ENCODE results near the gene CCDC167.
A peak's percentile ranks its signal among the peaks of the same experiment; 100 is the strongest.
"Not testable (repeated sequence)": the region's sequence is repeated elsewhere in the genome, so short reads cannot be mapped to it uniquely, and the experiment has no call there.

CCDC167 gene

DNA sequence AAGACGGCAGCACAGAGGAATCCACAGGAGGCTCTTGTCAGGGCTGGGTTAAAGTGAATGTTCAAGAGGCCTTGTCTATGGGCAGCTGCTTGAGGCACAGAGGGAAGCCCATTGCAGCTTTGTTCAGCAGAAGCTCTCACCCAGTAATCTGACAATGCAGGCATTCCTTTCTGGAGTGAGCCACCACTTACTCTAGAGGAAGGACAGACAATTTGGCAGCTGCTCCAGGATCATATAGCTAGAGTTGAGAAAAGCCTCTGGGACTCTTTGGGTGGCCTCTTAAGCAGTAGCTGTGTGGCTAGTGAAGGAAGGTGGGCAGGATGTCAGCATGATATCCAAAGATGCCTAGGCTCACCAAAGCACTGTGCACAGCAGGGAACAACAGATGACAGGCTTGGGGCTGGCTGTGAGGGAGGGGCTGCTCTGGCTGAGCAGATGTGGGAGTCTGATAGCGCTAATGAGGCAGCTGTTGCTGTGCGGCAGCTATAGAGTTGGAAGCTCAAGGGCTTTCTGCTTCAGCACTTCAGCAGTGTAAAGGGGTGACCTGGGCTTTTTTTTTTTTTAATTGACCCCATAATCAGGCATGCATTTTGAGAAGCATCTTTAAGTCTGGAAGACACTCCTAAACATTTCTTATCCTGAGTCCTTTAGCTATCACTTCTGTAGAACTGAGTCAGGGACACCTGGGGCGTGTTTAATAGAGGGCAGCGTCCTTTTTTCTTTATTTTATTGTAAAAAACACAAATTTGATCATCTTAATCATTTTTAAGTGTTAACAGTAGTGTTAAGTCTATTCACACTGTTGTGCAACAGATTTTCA is 39.5 kb downstream of the CCDC167 start:
- peak in 1 of 2 donors; percentile 17 for DNase-seq

DNA sequence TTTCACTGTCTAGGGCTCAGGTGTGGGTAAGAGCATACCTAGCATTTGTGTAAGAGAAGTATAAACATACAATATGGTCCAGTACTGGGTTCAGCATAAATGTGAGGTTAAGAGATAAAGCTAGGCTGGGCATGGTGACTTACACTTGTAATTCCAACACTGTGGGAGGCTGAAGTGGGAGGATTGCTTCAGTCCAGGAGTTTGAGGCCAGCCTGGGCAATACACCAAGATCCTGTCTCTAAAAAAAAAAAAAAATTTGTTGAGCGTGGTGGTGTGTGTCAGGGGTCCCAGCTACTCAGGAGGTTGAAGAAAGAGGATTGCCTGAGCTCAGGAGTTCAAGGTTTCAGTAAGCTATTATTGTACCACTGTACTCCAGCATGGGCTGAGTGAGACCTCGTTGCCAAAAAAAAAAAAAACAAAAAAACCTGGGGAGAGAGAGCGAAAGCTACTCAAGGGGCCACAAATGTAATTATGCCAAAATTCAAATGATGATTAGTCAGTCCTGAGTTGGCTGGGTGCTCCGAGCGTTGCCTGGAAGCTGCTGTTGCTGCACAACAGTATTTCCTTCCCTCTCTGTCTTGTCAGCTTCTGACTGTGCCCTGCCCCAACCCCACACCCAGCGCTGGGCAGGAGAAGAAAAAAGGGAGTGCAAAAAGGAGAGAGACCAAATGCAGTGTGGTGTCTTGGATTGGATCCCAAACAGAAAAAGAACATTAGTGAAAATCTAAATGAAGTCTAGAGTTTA is 42.7 kb downstream of the CCDC167 start:
- DNase-seq = peak in 1 of 2 donors; percentile 87

DNA sequence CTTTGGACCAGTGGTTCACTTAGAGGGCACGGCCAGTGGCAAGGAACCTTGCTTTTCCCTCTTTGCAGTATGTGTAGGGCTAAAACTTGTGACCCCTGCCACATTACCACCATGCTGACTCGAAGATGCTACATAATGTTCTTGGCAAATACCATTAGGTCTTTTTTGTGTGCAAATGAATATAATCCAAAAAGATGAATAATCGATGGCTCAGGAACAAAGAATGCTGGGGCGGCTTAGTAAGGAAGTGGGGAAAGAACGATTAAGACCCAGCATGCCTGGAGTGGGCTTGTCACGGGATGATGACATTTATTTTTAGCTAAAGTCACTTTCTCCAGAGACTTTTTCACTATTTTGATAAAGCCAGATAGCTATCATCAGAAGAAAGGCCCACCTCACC is 43.6 kb downstream of the CCDC167 start:
- DNase-seq = no peak

DNA sequence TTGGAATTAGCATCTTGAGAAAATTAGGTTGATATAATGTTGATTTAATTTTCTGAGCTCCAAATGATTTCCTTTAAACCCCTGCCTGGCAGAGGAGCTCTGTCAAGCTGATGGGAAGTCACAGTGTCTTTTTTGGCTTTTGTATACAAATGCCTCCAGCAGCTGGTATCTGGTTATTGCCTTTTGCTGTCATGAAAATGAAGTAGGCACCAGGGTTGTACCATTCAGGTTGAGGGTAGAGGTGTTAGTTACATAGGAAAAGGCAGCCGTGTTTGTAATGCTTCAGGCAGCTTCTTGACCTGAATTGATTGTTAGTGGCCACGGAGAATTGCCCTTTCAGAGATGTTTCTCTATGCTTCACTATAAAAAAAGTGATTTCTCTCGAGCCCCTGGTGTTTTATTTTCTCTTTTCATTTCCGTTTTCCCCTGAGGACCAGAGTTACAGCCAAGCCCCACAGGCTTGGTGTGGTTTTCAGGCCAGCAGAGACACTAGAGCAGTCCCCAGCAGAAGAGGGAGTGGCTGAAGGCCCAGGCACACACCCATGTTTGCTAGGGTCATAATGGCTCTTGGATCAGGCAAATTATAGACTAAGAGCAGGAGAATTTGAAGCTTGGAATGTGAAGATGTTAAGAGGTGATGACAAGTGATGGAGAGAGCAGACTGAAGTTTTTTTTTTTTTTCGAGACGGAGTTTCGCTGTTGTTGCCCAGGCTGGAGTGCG is 45.1 kb downstream of the CCDC167 start:
- no peak for DNase-seq

DNA sequence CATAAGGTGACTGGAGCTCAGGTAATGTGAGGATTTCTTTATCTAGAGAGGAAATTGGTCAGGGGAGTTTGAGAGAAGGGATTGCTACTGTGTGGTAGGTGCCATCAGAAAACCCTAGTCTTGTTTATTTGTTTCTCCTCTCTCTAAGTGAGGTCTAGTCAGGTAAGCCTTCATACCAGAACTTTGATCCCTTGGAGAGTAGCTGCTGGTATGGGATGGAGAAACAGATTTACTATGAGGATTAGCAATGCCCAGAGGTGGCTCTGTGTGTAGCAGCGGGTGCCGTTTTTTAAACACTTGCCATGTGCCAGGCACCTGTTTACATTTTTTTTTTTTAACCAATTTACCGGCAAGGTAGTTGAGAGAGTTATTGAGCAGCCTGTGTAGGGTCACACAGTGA is 47.2 kb downstream of the CCDC167 start:
- DNase-seq = no peak

DNA sequence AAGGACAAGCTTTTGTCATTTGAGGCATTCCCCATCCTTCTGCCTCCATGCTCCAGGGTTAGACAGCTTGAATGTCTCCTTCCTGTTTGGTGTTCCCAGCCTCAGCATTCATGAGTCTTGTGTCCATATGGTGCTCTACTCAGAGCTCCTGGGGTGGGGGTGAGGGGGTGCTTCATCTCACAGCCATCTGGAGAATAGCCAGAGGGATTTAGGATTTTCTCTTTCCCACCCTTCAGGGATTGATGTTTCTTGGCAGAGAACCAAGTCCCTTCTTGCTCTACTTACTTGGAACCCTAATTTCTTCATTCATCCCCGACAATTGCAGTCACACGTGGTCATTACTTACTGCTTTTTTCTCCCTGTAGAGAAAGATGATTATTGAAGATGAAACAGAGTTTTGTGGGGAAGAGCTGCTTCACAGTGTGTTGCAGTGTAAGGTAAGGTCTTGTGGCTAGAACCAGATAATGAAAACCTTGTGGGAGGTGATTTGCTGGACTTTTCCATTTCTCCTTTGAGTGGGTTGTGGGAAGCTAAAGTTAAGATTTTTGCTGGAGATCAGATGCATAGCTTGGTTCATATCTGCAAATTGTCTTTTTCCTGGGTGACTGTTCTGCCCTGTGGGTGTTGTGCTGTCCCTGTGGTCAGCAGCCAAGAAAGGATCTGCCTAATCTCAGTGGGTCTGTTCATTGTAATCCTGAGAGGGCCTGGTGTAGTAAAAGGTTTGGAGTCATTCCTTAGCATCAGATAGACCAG is 48.1 kb downstream of the CCDC167 start:
- DNase-seq = no peak

DNA sequence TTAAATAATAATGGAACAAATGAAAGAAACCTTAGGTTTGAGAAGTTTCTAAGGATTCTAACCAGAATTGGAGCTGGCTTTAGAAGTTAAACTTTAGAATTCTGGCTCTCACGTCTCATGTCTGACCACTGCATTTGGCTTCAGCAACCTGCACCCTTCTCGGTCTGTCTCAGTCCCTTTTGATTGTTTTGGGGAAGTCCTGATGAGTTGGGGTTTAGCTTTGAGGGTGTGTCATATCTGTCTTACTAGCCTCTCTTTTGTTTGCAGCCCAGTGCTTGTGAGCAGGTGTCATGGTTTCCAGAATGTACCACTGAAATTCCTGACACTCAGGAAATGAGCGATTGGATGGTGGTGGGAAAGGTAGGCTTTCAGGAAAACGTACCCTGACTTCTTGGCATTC is 49.7 kb downstream of the CCDC167 start:
- DNase-seq = no peak

DNA sequence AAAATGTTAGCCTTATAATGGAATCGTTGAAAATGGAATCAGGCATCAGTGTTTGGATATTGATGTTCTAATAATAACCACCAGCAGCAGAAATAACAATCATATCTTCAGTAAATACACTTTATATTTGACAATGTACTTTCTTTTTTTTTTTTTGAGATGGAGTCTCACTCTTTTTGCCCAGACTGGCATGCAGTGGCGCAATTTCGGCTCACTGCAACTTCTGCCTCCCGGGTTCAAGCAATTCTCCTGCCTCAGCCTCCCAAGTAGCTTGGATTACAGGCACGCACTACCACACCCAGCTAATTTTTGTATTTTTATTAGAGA is 56.5 kb downstream of the CCDC167 start:
- not testable (repeated sequence) for DNase-seq

DNA sequence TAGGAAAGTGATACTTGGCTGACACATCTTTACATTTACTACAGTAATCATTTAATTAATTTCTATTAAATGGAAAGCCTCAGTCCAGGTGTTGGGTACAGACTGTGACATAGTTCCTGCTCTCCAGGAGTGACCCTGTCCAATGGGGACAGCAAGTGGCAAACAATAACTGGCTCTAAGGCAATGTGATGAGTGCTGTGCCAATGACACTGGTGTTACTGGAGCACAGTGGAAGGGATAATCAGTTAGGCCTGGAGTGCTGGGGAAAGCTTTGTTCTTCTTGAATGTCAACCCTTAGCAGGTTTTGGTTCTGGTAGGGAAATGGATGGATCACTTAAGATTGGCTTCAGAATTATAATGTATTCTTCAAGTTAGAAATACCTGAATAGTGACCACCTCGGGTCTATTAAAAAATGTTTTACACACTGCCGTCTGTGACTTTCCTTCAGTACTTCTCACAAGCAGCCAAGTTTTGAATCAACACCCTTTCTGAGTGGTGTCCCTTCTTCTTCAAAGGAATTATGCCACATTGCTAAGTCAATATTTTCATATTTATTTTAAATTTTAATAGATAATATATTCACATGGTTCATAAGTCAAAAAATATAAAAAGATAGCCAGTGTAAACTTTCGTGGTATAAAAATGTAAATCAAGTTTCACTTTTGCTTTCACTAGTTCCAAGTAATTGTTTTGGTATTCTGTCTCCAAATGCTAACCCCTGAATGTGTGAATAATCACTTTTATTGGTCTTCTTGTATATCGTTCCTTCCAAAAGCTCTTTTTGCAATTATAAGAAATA is 57.1 kb downstream of the CCDC167 start:
- DNase-seq = no peak

DNA sequence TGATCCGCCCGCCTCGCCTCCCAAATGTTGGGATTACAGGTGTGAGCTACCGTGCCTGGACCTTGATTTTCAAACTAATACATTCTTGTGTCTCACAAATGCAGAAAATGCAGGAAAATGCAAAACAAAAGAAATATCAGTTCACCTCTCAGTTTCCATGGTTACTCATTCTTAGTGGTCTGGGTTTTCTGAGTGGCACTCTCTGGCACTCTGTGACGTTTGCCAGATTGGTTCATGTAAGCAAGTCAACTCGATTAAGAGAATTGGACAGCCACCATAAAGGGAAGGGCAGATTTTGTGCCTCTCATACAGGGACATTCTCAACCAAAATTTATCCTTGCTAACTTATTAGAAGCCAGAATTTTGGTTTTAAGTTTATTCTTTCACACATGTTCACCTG is 58.0 kb downstream of the CCDC167 start:
- no peak for DNase-seq

DNA sequence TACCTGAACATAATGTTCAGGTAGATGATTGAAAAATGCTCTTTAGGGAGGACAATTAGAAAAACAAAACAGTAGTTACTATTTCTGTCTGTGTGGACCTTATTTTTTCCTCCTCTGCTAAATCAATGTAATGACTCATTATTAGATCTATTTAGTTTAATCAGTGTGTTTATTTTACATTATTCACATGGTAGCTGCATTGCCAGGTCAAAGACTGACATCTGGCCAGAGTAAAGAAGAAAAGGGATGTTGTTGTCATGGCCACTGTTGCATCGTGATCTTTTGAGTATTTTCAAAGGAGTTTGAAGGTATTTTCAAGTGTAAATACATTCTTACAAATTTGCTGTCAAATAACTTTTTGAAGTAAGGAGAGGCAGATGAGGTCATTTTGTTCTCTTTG is 60.8 kb downstream of the CCDC167 start:
- no peak for DNase-seq

DNA sequence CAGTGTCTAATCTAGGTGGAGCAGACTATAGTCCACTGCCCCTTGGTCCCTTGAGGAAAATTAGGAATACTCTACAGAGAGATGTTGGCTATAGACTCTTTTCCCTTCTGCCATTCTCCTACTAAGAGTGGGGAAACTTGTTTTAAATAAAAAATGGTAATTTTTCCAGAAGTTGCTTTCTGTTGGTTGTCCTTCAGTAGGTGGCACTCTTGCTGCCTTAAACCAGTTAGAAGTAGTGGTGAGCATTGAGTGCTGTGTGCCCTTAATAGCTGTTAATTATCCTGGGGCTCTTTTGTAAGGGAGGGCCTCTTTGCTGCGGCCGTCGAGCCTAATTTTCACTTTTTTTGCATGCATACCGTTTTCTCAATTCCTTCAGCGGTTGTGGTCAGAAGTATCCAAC is 63.9 kb downstream of the CCDC167 start:
- no peak for DNase-seq

DNA sequence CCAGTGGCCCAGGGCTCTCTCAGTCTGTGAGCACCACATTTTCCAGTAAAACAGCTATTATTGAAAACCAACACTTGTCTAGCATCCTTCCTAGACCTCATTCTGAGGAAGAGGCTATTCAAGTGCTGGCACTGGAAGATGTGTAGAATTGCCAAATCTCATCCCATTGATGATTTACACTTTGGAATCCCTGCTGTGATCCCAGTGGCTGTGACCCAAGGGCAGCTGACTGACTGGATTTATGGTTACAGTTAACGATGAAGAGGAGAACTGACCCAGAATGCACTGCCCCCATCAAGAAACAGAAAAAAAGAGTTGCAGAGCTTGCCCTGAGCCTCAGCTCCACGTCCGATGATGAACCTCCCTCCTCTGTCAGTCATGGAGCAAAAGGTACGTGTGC is 64.3 kb downstream of the CCDC167 start:
- no peak for DNase-seq

DNA sequence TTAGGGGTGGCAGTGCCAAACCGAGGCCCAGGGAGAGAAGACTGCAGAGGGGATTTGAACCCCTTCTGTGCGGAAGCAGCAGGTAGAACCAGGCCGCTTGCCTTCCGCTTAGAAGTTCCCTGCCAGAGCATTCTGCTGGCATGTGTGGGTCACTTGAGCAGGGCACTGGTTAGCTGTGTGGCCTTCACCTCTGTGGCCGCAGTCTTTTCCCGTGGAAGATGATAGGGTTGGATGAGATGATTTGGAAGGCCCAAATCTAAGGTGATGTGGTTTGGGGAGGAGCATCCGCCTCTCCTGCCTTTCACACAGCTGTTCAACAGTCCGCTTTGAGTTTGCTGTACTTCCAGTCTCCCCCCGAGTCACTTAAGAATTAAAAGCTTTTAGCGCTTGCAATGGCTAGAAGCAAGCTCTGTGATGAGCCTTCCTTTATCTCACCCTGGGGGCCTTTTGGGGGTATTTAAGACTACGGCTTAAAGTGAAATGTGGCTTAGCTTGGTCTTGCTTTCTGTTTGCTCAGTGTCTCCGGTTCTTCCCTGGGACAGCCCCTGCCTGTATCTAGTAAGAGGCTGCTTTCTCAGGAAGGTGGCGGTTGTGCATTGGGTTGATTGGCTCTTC is 65.9 kb downstream of the CCDC167 start:
- DNase-seq = peak in 1 of 2 donors; percentile 62
